Tibial nerve (tissue), 3 donors: ENCODE measurements around the gene NDFIP2.

Source experiments
- POLR2A ChIP-seq, 2 donors: fragments of 450-650 bp; IDR thresholded peaks; one replicate each; pipeline ENCODE4 v1.6.1; 2017; ENCODE audit warnings: antibody characterized with exemption in 2 of 2, mild to moderate bottlenecking in 2 of 2, moderate library complexity in 2 of 2
- TF ChIP-seq, protein P1 (sequence below), 5 experiments: fragments of 200-600 bp in 3 of 5; fragments of 450-650 bp in 2 of 5; sonication (generic) in 3 of 5; IDR thresholded peaks; one replicate each; pipeline ENCODE4 v1.5.1; 2016 to 2019; ENCODE audit warnings: antibody characterized with exemption in 5 of 5, mild to moderate bottlenecking in 3 of 5, moderate library complexity in 2 of 5

DNA sequence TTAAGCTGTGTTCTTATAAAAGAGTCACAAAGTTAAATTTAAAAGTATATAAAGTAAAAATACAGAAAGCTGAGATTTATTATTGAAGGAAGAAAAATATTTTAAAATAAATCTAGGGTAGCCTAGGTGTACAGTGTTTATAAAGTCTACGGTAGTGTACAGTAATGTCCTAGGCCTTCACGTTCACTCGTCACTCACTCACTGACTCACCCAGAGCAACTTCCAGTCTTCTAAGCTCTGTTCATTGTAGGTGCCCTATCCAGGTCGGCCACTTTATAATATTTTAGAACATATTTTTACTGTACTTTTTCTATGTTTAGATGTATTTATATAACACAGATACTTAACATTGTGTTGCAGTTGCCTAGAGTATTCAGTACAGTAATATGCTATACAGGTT is 47.4 kb downstream of the NDFIP2 start:
- TF ChIP-seq, protein P1, sequence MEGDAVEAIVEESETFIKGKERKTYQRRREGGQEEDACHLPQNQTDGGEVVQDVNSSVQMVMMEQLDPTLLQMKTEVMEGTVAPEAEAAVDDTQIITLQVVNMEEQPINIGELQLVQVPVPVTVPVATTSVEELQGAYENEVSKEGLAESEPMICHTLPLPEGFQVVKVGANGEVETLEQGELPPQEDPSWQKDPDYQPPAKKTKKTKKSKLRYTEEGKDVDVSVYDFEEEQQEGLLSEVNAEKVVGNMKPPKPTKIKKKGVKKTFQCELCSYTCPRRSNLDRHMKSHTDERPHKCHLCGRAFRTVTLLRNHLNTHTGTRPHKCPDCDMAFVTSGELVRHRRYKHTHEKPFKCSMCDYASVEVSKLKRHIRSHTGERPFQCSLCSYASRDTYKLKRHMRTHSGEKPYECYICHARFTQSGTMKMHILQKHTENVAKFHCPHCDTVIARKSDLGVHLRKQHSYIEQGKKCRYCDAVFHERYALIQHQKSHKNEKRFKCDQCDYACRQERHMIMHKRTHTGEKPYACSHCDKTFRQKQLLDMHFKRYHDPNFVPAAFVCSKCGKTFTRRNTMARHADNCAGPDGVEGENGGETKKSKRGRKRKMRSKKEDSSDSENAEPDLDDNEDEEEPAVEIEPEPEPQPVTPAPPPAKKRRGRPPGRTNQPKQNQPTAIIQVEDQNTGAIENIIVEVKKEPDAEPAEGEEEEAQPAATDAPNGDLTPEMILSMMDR (IDR thresholded peaks at IDR 0.05), result no peak
- TF ChIP-seq POLR2A (IDR thresholded peaks at IDR 0.05), result no peak
